Epithelial cell of esophagus (primary cell): ENCODE data around the gene ALOXE3.

Experiments used
- DNase-seq: peaks from one replicate; pipeline ENCODE4 v3.0.0; 2010; ENCODE audit warnings: low read depth
- H3K4me3 ChIP-seq: 2 replicates; pipeline ENCODE4 v1.5.1; 2011; ENCODE audit warnings: mild to moderate bottlenecking, low read length, control low read depth
- TF ChIP-seq, protein P1 (sequence below): IDR thresholded peaks from 2 replicates; pipeline ENCODE4 v1.5.1; 2011; ENCODE audit warnings: low read depth, mild to moderate bottlenecking, low read length, control low read depth, inconsistent platforms; ENCODE audit not compliant: insufficient read depth; ENCODE audit errors: missing control alignments

ALOXE3 gene

DNA sequence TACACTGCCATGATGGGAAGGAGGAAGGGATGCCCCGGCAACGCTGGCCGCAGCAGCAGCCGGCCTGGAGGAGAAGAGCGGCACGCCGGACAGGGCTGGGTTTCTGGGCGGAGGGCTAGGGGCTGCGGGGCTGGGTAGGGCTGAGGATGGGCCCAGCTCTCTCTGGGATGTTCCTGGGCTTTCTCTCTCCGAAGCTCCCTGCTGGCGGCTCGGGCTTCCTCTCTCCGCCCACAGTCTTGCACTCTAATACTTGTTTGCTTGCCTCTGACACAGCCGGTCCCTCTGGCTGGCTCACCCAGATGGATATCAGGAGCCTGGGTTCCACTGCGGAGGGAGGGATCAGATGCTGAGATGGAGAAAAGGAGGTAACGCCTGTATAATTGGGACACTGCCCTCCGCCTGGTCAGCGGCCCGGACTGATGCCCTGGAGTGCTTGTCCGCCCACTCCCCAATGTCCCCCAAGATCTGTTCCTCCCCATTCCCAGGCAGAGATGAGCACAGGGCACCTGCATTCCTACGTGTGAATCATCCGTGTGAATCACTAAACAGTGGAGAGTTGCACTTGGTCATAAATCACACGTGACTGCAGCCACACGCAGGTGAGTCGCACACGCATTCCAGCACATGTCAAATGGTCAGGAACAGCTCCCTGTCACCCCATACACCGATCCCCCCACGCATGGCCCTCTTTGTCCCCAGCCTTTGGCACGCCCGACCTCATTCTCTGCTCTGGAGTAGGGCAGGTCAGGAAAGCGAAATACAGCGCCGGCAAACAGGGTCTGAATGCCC lies at the start of gene ALOXE3:
ALOXE3 (minus strand) TSS at position 535 of the 789 bp plus-strand sequence; CDS start at position 11, 524 bp downstream.
- DNase-seq = peak; percentile 97
- H3K4me3 ChIP-seq = peak within 1 kb of the TSS; percentile 60

DNA sequence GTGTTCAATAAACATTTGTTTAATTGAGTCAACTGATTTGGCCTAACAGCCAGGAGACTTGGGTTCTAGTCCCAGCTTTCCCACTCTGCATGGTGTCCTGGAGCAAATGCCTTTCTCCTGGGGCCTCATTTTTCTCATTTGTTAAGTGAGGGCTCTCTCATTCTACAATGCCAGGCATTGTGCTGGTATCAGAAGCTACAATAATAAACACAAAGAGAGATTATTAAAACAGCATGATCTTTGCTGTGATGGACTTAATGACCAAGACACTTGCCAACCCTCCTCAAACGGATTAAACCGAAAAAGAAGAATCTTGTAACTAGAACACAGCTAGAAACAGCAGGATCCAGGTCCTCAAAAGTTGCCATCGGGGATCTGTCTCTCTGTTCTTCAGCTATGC lies 49.2 kb upstream of the ALOXE3 start:
- TF ChIP-seq, protein P1, sequence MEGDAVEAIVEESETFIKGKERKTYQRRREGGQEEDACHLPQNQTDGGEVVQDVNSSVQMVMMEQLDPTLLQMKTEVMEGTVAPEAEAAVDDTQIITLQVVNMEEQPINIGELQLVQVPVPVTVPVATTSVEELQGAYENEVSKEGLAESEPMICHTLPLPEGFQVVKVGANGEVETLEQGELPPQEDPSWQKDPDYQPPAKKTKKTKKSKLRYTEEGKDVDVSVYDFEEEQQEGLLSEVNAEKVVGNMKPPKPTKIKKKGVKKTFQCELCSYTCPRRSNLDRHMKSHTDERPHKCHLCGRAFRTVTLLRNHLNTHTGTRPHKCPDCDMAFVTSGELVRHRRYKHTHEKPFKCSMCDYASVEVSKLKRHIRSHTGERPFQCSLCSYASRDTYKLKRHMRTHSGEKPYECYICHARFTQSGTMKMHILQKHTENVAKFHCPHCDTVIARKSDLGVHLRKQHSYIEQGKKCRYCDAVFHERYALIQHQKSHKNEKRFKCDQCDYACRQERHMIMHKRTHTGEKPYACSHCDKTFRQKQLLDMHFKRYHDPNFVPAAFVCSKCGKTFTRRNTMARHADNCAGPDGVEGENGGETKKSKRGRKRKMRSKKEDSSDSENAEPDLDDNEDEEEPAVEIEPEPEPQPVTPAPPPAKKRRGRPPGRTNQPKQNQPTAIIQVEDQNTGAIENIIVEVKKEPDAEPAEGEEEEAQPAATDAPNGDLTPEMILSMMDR = no peak
- no peak for DNase-seq
- H3K4me3 ChIP-seq = no peak overlapping the region

More for the DNA sequence above, at the start of gene ALOXE3:
- TF ChIP-seq, protein P1 = no peak

DNA sequence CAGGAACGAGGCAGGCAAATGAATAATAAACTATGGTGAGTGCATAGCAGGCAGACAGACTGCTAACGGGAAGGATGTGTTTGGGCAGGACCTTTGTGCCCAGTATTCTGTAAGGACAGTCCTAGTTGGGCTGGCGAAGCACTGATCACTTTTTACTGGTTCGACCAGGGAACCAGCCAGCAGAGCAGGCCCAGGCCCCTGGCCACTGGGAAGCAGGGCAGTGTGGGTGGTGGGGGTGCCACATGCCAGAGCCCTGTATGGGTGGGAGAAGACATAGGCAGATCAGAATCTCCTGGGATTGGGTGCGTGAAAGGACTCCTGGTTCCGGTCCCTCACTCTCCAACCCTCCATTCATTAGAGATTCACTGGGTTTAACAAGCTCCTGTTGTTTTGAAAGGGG lies 48.4 kb upstream of the ALOXE3 start:
- no peak overlapping the region for H3K4me3 ChIP-seq
- DNase-seq = peak; percentile 44
- TF ChIP-seq, protein P1 = no peak

DNA sequence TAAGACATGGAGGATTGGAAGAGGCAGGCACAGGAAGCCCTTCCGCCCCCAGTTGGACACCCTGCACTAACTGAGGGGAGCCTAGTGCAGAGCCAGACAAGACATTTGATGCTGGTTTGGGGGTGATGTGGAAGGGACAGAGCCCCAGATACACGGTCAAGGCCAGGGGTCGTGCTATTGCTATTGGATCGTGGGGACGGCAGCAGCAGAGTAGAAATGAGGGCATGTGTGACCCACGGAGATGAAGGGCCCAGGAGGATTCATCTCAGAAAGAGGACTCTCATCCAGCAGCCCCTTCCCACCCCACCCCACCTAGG lies 46.5 kb upstream of the ALOXE3 start:
- TF ChIP-seq, protein P1 = no peak
- no peak overlapping the region for H3K4me3 ChIP-seq
- DNase-seq = no peak

DNA sequence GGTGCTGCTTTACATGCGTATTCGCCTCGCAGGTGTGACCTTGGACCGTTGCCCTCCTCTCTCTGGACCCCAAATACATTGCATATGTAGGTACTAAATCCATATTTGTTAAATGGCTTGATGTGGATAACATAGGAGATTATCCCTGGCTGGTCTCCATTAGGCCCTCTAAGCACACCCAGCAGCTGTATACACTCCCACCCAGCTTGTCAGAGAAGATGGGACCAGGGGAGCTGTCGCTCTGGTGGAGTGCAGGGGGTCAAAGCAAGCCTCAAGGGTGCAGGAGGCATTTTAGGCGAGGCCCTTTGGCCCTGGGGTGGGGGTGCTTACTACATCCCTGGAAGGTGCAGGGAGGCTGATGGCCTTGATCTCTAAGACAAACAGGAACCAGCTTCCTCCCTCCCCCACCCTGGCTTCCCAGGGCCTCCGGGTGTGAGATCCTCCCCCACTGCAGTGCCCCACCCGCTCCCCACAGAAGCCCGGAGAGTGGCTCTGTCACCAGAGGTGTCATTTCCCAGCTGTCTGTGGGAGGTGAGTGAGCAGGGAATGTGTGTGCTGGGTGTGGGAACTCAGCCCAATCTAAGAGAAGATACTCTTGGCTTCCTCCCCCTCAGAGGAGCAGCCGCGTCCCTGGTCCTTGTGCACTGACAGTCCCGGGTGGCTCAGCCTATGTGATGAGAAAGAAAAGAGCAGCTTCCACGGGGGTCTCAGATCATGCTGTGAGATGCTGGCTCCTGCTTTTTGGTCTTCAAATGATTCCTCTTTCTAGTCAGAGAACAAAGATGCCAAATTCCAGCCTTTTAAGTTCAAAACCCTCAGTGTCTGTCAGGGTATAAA lies 45.9 kb upstream of the ALOXE3 start:
- no peak overlapping the region for H3K4me3 ChIP-seq

DNA sequence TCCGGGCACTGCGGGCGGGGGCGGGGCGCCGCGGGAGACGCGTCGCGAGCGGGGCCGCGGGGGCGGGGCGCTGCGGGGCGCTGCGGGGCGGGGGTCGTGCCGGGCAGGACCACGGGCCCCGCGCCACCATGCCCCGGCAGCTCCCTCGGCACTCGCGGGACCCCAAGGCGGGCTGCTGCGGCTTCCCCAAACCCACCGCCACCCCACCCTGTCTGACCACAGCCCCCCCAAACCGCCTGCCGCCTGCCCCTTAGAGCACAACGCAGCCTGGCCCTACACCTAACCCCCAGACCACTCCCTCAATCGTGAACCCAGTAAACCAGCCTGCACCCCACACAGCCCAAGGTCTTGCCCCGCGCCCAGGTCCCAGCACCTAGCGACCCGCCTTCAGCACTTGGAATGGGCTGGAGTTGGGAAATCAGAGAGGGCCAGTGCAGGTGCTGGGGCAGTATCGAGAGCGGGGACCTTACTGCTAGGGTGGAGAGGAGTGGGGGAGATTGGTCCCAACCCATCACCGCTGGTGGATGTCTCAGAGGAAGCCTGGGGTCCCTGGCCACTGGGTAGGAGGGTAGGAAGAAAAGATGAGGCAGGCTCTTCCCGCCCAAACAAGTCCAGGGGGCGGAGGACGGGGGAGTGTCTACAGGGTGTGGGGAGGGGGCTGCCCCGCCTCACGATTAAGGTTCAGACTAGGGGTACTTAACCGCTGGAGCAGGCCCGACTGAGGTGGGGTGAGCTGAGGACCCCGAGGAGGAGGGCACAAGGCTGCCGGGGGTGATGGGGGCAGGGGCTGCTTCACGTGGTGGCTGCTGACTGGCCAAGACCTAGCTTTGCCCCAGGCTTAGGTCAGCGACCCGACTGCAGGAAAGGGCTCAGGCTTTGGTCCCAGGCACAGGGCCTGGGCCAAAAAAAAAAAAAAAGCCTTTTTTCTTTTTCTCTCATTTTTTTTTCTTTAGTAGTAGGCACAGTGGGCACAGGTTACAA lies 45.0 kb upstream of the ALOXE3 start:
- H3K4me3 ChIP-seq = peak overlapping the region; percentile 41
- DNase-seq = no peak
- TF ChIP-seq, protein P1 = no peak

More for the DNA sequence above, 45.9 kb upstream of the ALOXE3 start:
- TF ChIP-seq, protein P1 = no peak
- peak; percentile 45 for DNase-seq
